AG08396 (cell line): Measurements from ENCODE around the gene C21orf91.
"Not testable (repeated sequence)": the region's sequence is repeated elsewhere in the genome, so short reads cannot be mapped to it uniquely, and the experiment has no call there.

Experiments used
- DNase-seq: peaks from one replicate; pipeline ENCODE4 v3.0.0; 2012; ENCODE audit warnings: low spot score, mixed read lengths

The C21orf91 gene

GRCh38 chr21:17777072-17777765, 41.9 kb downstream of the C21orf91 start:
- no peak for DNase-seq

GRCh38 chr21:17775431-17776126, 43.6 kb downstream of the C21orf91 start:
- DNase-seq: no peak

DNA sequence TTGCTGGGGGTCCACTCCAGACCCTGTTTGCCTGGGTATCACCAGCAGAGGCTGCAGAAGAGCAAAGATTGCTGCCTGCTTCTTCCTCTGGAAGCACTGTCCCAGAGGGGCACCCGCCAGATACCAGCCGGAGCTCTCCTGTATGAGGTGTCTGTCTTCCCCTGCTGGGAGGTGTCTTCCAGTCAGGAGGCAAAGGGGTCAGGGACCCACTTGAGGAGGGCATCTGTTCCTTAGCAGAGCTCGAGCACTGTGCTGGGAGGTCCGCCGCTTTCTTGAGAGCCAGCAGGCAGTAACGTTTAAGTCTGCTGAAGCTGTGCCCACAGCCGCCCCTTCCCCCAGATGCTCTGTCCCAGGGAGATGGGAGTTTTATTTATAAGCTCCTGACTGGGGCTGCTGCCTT, 44.1 kb downstream of the C21orf91 start:
- DNase-seq: not testable (repeated sequence)

- no peak for DNase-seq
Observed at GRCh38 chr21:17769447-17769845, 49.7 kb downstream of the C21orf91 start.

DNA sequence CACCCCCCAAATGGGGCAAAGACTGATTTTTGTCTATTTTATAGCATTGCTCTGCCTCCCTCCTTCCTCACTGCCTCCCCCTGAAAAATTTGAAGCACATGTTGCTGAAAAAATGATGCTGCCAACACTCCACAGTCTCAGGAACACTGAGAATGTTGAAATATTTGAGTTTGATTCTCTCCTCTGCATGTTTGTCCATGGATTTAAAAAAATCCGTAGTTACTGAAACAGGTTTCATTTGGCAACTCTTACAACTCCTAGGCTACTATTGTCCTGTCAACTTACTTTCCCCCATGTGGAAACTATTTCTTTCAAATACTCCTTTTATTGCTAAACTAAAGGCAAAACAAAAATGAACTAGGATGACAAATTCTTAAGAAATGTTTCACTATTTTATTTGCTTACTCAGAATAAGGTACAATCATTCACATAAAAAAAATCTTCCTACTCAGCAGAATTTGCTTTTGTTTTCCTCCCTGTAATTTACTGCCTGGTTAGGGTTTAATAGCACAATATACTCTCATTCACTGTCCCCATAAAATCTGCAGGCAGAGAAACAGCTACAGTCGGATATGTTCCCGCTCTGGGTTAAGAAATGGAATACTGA, 50.2 kb downstream of the C21orf91 start:
- no peak for DNase-seq

GRCh38 chr21:17765207-17765606, 53.9 kb downstream of the C21orf91 start:
- DNase-seq: no peak

DNA sequence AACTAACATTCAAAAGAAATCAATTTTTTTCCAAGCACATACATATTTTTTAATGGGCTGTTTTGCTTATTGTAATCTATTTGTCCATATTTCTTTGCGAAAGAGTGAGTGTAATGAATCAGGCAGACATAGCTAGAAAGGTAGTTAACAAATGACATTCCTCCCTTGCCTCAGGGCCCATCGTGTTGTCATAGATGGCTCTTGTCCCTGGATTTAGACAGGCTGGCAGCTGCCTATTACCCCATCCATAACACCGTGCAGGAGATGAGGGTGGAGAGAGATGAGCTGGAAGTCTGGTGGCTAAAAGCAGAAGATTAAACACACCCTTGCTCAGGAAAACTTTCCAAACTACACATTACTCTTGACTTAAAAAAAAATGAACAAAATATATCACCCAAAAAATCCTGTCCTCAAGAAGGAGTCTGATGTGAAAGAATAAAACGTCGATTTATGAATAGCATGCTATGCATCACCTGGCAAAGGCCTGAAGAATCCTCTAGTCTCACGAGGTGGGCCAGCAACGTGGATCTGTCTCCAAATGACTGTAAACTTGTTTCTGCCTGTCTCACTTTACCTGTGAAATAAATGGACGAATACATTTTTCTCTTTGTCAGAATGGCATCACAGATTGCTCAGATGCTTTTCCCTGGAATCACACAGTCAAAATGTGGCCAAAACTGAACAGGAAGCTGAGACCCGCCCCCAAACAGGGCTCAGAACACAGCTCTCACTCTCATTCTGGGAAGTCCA, 55.7 kb downstream of the C21orf91 start:
- no peak for DNase-seq

- DNase-seq: no peak
Observed at GRCh38 chr21:17759511-17760178, 59.5 kb downstream of the C21orf91 start.

DNA sequence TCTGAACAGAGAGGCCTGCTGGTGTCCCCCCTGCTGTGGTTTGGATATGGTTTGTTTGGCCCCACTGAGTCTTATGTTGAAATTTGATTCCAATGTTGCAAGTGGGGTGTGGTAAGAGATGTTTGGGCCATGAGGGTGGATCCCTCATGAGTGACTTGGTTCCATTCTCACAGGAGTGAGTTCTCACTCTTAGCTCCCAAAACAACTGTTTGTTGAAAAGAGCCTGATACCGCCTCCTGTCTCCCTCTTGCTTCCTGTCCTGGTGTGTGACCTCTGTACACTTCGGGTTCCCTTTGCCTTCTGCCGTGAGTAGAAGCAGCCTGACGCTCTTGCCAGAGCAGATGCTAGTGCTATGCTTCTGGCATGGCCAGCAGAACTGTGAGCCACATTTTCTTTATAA, 60.5 kb downstream of the C21orf91 start:
- no peak for DNase-seq

- no peak for DNase-seq
Observed at GRCh38 chr21:17757671-17758070, 61.5 kb downstream of the C21orf91 start.

DNA sequence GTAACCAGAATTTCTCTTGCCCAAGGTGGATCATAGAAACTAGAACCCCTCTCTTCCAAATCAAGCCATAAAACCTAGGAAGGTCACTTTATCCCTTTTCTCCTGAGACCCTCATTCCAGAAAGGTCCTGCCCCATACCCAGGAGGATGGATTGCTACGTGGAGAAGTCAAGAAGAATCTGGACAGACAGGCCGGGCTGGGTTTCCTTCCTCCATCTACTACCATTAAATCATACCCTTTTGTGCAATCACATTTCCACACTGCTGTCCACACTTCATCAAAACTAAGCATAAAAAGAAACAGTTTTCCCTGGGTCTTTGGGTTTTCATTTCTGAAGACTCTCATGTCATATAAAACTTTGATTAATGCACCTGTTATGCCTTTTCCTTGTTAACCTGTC, 65.4 kb downstream of the C21orf91 start:
- no peak for DNase-seq

GRCh38 chr21:17752171-17752570, 67.0 kb downstream of the C21orf91 start:
- no peak for DNase-seq

GRCh38 chr21:17746920-17747319, 72.2 kb downstream of the C21orf91 start:
- no peak for DNase-seq

GRCh38 chr21:17745086-17745485, 74.1 kb downstream of the C21orf91 start:
- no peak for DNase-seq

DNA sequence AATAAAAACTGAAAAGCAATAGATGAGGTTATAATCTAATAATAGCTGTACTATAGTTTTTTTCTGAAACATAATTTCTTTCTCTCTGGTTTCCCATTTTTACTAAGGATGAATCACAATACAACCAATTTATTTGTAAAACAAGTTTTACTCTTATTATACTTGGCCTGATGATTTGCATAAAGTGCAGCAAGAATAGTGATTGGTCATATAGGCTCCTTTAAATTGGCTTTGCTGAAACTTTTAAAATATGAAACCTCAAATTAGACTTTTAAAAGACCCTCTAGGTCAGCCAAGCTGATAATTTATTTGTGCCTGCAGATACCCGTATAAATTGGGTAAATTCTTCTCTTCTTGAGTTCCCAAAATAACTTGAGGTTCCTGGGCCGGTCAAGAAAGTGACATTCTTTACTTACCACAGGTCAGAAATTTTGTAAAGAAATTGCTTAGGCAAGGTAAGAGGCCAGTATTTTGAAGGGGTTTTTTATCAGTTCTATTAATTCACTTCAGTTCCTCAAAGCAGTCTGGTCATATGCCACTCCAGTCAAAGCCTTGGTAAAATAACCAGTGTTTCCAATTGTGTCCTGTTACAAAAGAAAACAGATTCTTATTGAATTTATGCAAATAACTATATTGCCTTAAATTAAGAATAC, 76.1 kb downstream of the C21orf91 start:
- no peak for DNase-seq

GRCh38 chr21:17742181-17742580, 77.0 kb downstream of the C21orf91 start:
- no peak for DNase-seq
